Sigmoid colon (tissue), 7 donors: ENCODE results near the gene TRIM54. TPM values are rescaled to one million over a fixed set of nuclear protein-coding genes. Genes with fewer than 3 reads are reported as not detected.

Experiments
- DNase-seq: peaks from one replicate; pipeline ENCODE4 v3.0.0-alpha.2; 2019
- H3K27ac ChIP-seq, 4 donors: fragments of 200-600 bp; sonication (generic); one replicate each; pipeline ENCODE4 v1.5.1; 2016 to 2019; ENCODE audit warnings: mild to moderate bottlenecking in 1 of 4
- H3K27me3 ChIP-seq, 3 donors: fragments of 200-600 bp; sonication (generic); one replicate each; pipeline ENCODE4 v1.5.1; 2019; ENCODE audit warnings: mild to moderate bottlenecking in 1 of 3
- H3K36me3 ChIP-seq, 4 donors: fragments of 200-600 bp; sonication (generic); one replicate each; pipeline ENCODE4 v1.5.1; 2016 to 2019
- H3K4me1 ChIP-seq, 4 donors: fragments of 200-600 bp; sonication (generic); one replicate each; pipeline ENCODE4 v1.5.1; 2017 to 2019
- H3K4me3 ChIP-seq, 4 donors: fragments of 200-600 bp; sonication (generic); one replicate each; pipeline ENCODE4 v1.5.1; 2017 to 2019; ENCODE audit warnings: mild to moderate bottlenecking in 2 of 4, moderate library complexity in 1 of 4
- H3K9me3 ChIP-seq, 4 donors: fragments of 200-600 bp in 3 of 4; sonication (generic) in 3 of 4; one replicate each; pipeline versions ENCODE4 v1.5.1 to v1.6.1; 2013 to 2019
- CTCF ChIP-seq, 4 experiments: fragments of 450-650 bp in 3 of 4; fragments of 200-600 bp in 1 of 4; IDR thresholded peaks; one replicate each; pipeline ENCODE4 v1.5.1; 2016 to 2019; ENCODE audit warnings: antibody characterized with exemption in 4 of 4, mild to moderate bottlenecking in 3 of 4, moderate library complexity in 2 of 4
- EP300 ChIP-seq, 4 donors: sonication (generic); formaldehyde crosslinking; IDR thresholded peaks; one replicate each; pipeline ENCODE4 v1.6.1; 2017; ENCODE audit warnings: antibody characterized with exemption in 4 of 4
- POLR2A ChIP-seq, 2 donors: fragments of 450-650 bp; IDR thresholded peaks; one replicate each; pipeline ENCODE4 v1.6.1; 2016; ENCODE audit warnings: antibody characterized with exemption in 2 of 2, mild to moderate bottlenecking in 2 of 2, moderate library complexity in 2 of 2
- POLR2AphosphoS5 ChIP-seq, 4 donors: sonication (generic); formaldehyde crosslinking; IDR thresholded peaks; one replicate each; pipeline ENCODE4 v1.6.1; 2017; ENCODE audit warnings: antibody characterized with exemption in 4 of 4
- WGBS, 2 donors: extraction: QIAGEN DNeasy Blood & Tissue Kit; methylation state at CpG; one replicate each; pipeline ENCODE4 v1.1.7; 2013; 5-methylcytosine and 5-hydroxymethylcytosine counted together
- intact Hi-C: fragments of 100-400 bp; cut with DNase I; formaldehyde crosslinking; loops from one replicate; pipeline ENCODE4 v1.15.1; 2023
- polyA plus RNA-seq, 3 donors: library from polyadenylated mRNA; stranded (reverse); fragments of 200-250 nt; gene quantifications; one replicate each; pipeline ENCODE4 v1.2.3, GENCODE V29; 2013
- total RNA-seq, 4 donors: library from RNA; depleted of rRNA; stranded (reverse); fragments of >200 nt; gene quantifications; one replicate each; pipeline ENCODE4 v1.1.0, GENCODE V29; 2016
- donor health status: healthy with polysubstance abuse.
- donor health status: Bipolar disorder and iron deficiency.
- donor health status: healthy.

The TRIM54 gene
- total and polyA plus RNA-seq, 7 donors = 0.16 to 0.46 (median 0.41) TPM; not detected in 4

DNA sequence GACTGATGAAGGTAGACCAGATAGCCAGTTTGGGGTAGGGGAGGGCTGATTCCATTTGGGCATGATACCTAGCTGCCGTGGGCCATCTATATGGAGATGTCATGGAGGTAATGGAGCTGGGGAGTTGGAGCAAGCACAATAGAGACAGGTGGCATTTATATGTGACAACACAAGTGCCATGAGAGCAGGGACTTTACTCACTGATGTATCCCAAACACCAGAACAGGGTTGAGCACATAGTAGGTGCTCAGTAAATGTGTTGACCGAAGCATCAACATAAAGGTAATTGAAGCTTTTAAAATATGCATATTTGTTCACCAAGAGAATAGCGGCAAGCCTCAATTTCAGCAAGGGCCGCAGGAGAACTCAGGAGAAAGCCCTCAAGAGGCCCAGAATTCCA lies 34.3 kb upstream of the TRIM54 start:
- intact Hi-C loops = no loop called here
- peaks cover 0 to 18% (median 6%) of the 10 kb centered on the region in 4 donors for H3K36me3 ChIP-seq
- TF ChIP-seq CTCF (IDR thresholded peaks at IDR 0.05) (no peak), POLR2AphosphoS5 (IDR thresholded peaks at IDR 0.05) (no peak), POLR2A (IDR thresholded peaks at IDR 0.05) (no peak), EP300 (IDR thresholded peaks at IDR 0.05) (no peak)
- peaks cover 0 to 10% (median 5%) of the 10 kb centered on the region in 4 donors for H3K4me1 ChIP-seq
- no peaks in the 10 kb centered on the region for H3K9me3 ChIP-seq
- peaks cover 0 to 20% (median 0%) of the 10 kb centered on the region in 3 donors for H3K27me3 ChIP-seq
- WGBS, 2 donors = 67 to 81% methylated on average over 4 of the region's 4 CpGs
- no peak for DNase-seq
- H3K27ac ChIP-seq = no peak overlapping the region
- H3K4me3 ChIP-seq = no peak overlapping the region

DNA sequence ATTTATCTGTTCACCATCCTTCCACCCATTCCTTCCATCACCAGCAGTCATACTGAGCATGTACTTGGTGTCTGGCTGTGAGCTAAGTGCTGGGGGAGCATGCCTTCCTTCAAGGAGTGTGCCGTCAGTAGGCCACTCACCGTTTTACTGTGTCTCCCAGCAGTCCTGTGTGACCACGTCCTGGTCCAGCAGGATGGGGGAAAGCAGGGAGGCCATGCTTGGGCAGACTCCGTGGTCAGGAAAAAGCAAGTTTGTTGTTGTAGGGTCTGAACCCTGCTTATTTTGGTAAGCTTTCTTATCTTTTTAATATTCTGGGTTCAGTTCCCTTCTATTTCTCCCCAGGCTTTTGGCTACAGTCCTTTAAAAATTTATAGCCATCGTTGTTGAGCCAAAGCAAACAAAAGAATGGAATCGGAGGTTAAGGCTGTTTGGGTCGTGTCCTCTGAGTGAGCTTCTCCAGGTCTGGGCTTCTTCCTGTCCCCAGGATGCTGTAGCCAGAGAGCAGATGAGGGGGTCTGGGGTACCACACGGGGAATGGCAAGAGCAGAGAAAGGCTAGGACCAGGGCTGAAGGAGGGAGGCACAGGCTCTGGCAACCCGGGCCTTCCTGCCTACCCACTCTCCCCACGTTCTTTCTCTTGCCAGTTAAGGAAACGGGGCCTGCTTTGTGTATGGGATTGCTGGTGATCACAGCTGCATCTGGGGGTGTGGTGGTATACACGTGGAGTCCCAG lies 32.9 kb upstream of the TRIM54 start:
- Histone ChIP-seq H3K27ac (no peak overlapping the region), H3K27me3 (peaks cover 0 to 30% (median 2%) of the 10 kb centered on the region in 3 donors), H3K36me3 (peaks cover 0 to 4% (median 0%) of the 10 kb centered on the region in 4 donors), H3K4me3 (no peak overlapping the region), H3K4me1 (peaks cover 0 to 10% (median 5%) of the 10 kb centered on the region in 4 donors), H3K9me3 (no peaks in the 10 kb centered on the region)
- 27 to 60% methylated on average over 12 of the region's 12 CpGs for WGBS, 2 donors
- DNase-seq = no peak
- TF ChIP-seq CTCF (IDR thresholded peaks at IDR 0.05) (no peak), POLR2A (IDR thresholded peaks at IDR 0.05) (no peak), EP300 (IDR thresholded peaks at IDR 0.05) (no peak)
- intact Hi-C loops = no loop called here

DNA sequence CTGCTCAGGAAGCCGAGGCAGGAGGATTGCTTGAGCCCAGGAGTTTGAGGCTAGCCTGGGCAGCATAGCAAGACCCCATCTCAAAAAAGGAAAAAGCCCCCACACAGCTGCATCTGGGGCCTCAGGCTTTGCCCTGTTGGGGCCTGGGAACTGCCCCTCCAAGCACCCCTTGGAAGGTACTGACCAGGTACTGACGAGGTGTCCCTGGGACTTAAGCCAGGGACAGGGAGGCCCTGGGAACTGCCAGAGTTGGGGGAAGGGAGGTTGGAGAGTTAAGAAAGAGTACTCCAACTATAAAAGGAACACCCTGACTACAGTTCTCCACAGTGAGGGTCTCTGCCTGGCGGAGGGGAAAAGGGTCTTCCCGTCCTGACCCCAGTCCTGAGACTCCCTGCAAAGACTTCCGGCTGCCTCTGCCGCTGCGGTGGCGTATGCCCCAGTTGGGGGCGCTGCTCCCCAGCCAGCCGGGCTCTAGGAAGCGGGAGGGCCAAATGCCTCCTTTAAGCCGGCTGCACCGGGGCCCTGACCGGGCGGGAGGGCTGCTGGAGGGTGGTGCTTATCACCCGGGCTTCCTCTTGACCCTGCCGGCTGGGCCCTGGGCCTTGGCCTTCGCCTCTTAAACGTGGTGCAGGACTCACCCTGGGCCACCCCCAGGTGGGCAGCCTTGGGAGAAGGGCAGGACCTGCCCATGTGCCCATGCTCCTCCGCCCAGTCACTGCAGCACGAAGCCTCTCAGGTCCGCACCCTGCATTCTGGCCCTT lies 32.2 kb upstream of the TRIM54 start:
- Histone ChIP-seq H3K36me3 (no peaks in the 10 kb centered on the region), H3K4me1 (peaks cover 0 to 10% (median 5%) of the 10 kb centered on the region in 4 donors), H3K27me3 (peaks cover 0 to 32% (median 3%) of the 10 kb centered on the region in 3 donors), H3K27ac (no peak overlapping the region), H3K9me3 (no peaks in the 10 kb centered on the region), H3K4me3 (no peak overlapping the region)
- intact Hi-C loops = no loop called here
- WGBS, 2 donors = 10 to 25% methylated on average over 22 of the region's 22 CpGs
- no peak for DNase-seq
- TF ChIP-seq CTCF (IDR thresholded peaks at IDR 0.05) = peak in 1 of 4 experiments; percentile 13
- no peak for TF ChIP-seq POLR2A (IDR thresholded peaks at IDR 0.05)

- no peak for TF ChIP-seq POLR2A (IDR thresholded peaks at IDR 0.05)
- TF ChIP-seq POLR2AphosphoS5 (IDR thresholded peaks at IDR 0.05) = no peak
- TF ChIP-seq EP300 (IDR thresholded peaks at IDR 0.05) = no peak
- TF ChIP-seq CTCF (IDR thresholded peaks at IDR 0.05) = no peak
- Histone ChIP-seq H3K27me3 (peaks cover 0 to 32% (median 3%) of the 10 kb centered on the region in 3 donors), H3K36me3 (no peaks in the 10 kb centered on the region), H3K4me3 (no peak overlapping the region), H3K9me3 (no peaks in the 10 kb centered on the region), H3K4me1 (peaks cover 0 to 10% (median 5%) of the 10 kb centered on the region in 4 donors), H3K27ac (no peak overlapping the region)
- 59 to 68% methylated on average over 13 of the region's 13 CpGs for whole genome bisulfite sequencing, 2 donors
- no peak for DNase-seq
- intact Hi-C loops = no loop called here
These were observed 31.4 kb upstream of the TRIM54 start for GRCh38 chr2:27250652-27251379.
